Measurements from ENCODE around the gene ZSCAN9. TPM values are rescaled to one million over a fixed set of nuclear protein-coding genes. Genes with fewer than 3 reads are reported as not detected.

ZSCAN9 gene
- total and polyA plus RNA-seq, 4 donors: 1.3 to 4.8 (median 2.6) TPM

- TF ChIP-seq ATF3 (IDR thresholded peaks at IDR 0.05) (no peak), REST (IDR thresholded peaks at IDR 0.05) (no peak)
Measured at GRCh38 chr6:28257042-28257441, 32.0 kb downstream of the ZSCAN9 start (continued).

DNA sequence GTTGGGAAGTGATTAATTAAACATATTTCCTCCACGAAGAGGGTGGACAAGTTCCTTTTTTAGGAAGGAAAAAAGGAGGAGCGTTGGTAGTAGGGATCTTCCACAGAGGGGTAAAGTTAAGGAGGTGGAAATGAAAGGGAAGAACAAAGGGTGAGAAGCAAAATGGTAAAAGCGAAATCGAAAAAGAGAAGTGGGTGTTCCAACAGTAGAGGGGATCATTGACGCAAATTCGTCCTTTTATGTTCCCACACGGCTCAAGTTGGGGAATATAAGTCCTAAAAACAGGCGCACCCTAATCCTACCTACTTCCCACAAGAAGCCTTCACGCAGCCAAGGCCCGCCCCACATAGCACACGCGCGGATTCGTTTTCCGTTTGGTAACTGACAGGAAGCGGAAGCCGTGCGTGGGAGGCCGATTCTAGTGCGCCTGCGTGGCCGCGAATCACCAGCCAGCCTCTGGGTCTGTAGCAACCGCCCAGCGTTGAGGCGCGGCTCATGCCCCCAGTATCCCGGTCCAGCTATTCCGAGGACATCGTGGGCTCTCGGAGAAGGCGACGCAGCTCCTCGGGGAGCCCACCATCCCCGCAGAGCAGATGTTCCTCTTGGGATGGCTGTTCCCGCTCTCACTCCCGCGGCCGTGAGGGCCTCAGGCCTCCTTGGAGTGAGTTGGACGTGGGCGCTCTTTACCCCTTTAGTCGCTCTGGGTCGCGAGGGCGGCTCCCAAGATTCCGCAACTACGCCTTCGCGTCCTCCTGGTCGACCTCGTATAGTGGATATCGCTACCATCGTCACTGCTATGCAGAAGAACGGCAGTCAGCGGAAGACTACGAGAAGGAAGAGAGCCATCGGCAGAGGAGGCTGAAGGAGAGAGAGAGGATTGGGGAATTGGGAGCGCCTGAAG, 34.1 kb downstream of the ZSCAN9 start, which contains the start of gene NKAPL:
Gene NKAPL (plus strand): TSS at position 421 of the 901 bp plus-strand sequence. CDS start 75 bp downstream, at position 496.
- TF ChIP-seq EGR1 (IDR thresholded peaks at IDR 0.05; ENCODE audit: low read depth in 2 of 2) (peak; percentile 54 to 80), GABPA (IDR thresholded peaks at IDR 0.05 in 1 of 2, conservative IDR thresholded peaks at IDR 0.05 in 1 of 2) (peak; percentile 58 to 86), HNF4G (IDR thresholded peaks at IDR 0.05) (no peak), YY1 (IDR thresholded peaks at IDR 0.05) (no peak), FOXA2 (IDR thresholded peaks at IDR 0.05) (no peak), RAD21 (IDR thresholded peaks at IDR 0.05) (peak in 1 of 2 donors; percentile 11), RXRA (IDR thresholded peaks at IDR 0.05) (no peak)
- Histone ChIP-seq H3K4me1 (ENCODE audit: control insufficient read depth in 4 of 4, insufficient read depth in 4 of 4, low read length in 3 of 4) (no peaks in the 10 kb centered on the region), H3K9ac (ENCODE audit: low read depth in 1 of 2, low read length in 2 of 2) (no peak within 1 kb of the TSS)

GRCh38 chr6:28263922-28264321, 38.8 kb downstream of the ZSCAN9 start:
- 57% methylated on average over 2 of the region's 2 CpGs for WGBS
- H3K4me3 ChIP-seq (ENCODE audit: low read depth in 1 of 3, low read length in 3 of 3): no peak overlapping the region
- DNase-seq (ENCODE audit: low spot score): no peak
- no peak overlapping the region for H3K27ac ChIP-seq (ENCODE audit: low read depth in 1 of 2, low read length in 2 of 2)
- no peaks in the 10 kb centered on the region for H3K27me3 ChIP-seq (ENCODE audit: control insufficient read depth in 4 of 4, insufficient read depth in 4 of 4, low read length in 3 of 4)
- H3K4me1 ChIP-seq (ENCODE audit: control insufficient read depth in 4 of 4, insufficient read depth in 4 of 4, low read length in 3 of 4): peaks cover 3 to 13% (median 10%) of the 10 kb centered on the region in 4 donors
- H3K36me3 ChIP-seq (ENCODE audit: control insufficient read depth in 4 of 4, insufficient read depth in 3 of 4, low read depth in 1 of 4, low read length in 3 of 4): no peaks in the 10 kb centered on the region
- H3K9ac ChIP-seq (ENCODE audit: low read depth in 1 of 2, low read length in 2 of 2): no peak overlapping the region
- H3K9me3 ChIP-seq (ENCODE audit: control insufficient read depth in 4 of 4, low read length in 3 of 4): peaks cover 0 to 6% (median 3%) of the 10 kb centered on the region in 4 donors
- TF ChIP-seq ATF3 (IDR thresholded peaks at IDR 0.05) (no peak), ZBTB33 (IDR thresholded peaks at IDR 0.05) (no peak), SP1 (IDR thresholded peaks at IDR 0.05) (no peak), HNF4G (IDR thresholded peaks at IDR 0.05) (no peak), RAD21 (IDR thresholded peaks at IDR 0.05) (no peak), TAF1 (conservative IDR thresholded peaks at IDR 0.05) (no peak), REST (IDR thresholded peaks at IDR 0.05) (no peak), CTCF (IDR thresholded peaks at IDR 0.05; ENCODE audit: low read depth, low read length, missing input control) (no peak), YY1 (IDR thresholded peaks at IDR 0.05) (no peak), EGR1 (IDR thresholded peaks at IDR 0.05; ENCODE audit: low read depth in 2 of 2) (no peak), GABPA (IDR thresholded peaks at IDR 0.05 in 1 of 2, conservative IDR thresholded peaks at IDR 0.05 in 1 of 2) (no peak), FOXA1 (IDR thresholded peaks at IDR 0.05) (no peak), RXRA (IDR thresholded peaks at IDR 0.05) (no peak), JUND (IDR thresholded peaks at IDR 0.05) (no peak), FOXA2 (IDR thresholded peaks at IDR 0.05) (no peak), HNF4A (conservative IDR thresholded peaks at IDR 0.05) (no peak)

More for the DNA sequence above, 34.1 kb downstream of the ZSCAN9 start, which contains the start of gene NKAPL:
- Histone ChIP-seq H3K4me3 (ENCODE audit: low read depth in 1 of 3, low read length in 3 of 3) (peak within 1 kb of the TSS; percentile 36 to 71 (median 43)), H3K9me3 (ENCODE audit: control insufficient read depth in 4 of 4, low read length in 3 of 4) (peaks cover 0 to 6% (median 3%) of the 10 kb centered on the region in 4 donors), H3K36me3 (ENCODE audit: control insufficient read depth in 4 of 4, insufficient read depth in 3 of 4, low read depth in 1 of 4, low read length in 3 of 4) (no peaks in the 10 kb centered on the region), H3K27ac (ENCODE audit: low read depth in 1 of 2, low read length in 2 of 2) (no peak within 1 kb of the TSS), H3K27me3 (ENCODE audit: control insufficient read depth in 4 of 4, insufficient read depth in 4 of 4, low read length in 3 of 4) (no peaks in the 10 kb centered on the region)
- DNase-seq (ENCODE audit: low spot score): peak; percentile 66
- 34% methylated on average over 58 of the region's 58 CpGs for WGBS
